ENCODE data around the gene ZNF689. TPM values are rescaled to one million over a fixed set of nuclear protein-coding genes. Genes with fewer than 3 reads are reported as not detected.

The ZNF689 gene
- total and polyA plus RNA-seq, 2 of the 4 experiments (the other 2 are of a cell fraction), result 2.7 to 2.9 TPM

- BruUV-seq (replicated peaks), result no TSS peak
- H3K79me1 ChIP-seq (ENCODE audit: low read depth in 1 of 2, low read length in 2 of 2), result peaks cover 16 to 43% of the 10 kb centered on the region in 2 experiments; a peak in 2 of 4 replicates
- DNase-seq (no peak), ATAC-seq (ENCODE audit: low read depth) (no peak)
- dilution Hi-C loops (cut with HindIII; ENCODE audit: low sequenced_read_pairs, unreplicated experiment) (no loop called here), intact Hi-C loops (cut with micrococcal nuclease) (no loop called here), in situ Hi-C loops (cut with MboI; ENCODE audit: low sequenced_read_pairs) (no loop called here)
- TF ChIP-seq MXI1 (IDR thresholded peaks at IDR 0.05; ENCODE audit: borderline replicate concordance, low read depth, low read length) (no peak), SMC3 (IDR thresholded peaks at IDR 0.05; ENCODE audit: low read depth, low read length) (no peak), CEBPB (IDR thresholded peaks at IDR 0.05; ENCODE audit: low read depth, low read length) (no peak), POLR2A (IDR thresholded peaks at IDR 0.05; ENCODE audit: low read depth, low read length) (no peak), RFX5 (IDR thresholded peaks at IDR 0.05; ENCODE audit: low read depth, low read length) (no peak), MAFK (IDR thresholded peaks at IDR 0.05; ENCODE audit: low read depth, low read length) (no peak), CHD1 (IDR thresholded peaks at IDR 0.05; ENCODE audit: low read depth, low read length) (no peak), FOS (IDR thresholded peaks at IDR 0.05; ENCODE audit: low read depth, low read length) (no peak), BHLHE40 (IDR thresholded peaks at IDR 0.05; ENCODE audit: low read depth, low read length) (no peak), RCOR1 (IDR thresholded peaks at IDR 0.05; ENCODE audit: insufficient replicate concordance, low read length) (no peak), NFE2L2 (IDR thresholded peaks at IDR 0.05; ENCODE audit: low read depth, low read length) (no peak), RAD21 (IDR thresholded peaks at IDR 0.05; ENCODE audit: low read length) (no peak), ELK1 (IDR thresholded peaks at IDR 0.05; ENCODE audit: borderline replicate concordance, low read depth, low read length) (no peak), MAZ (IDR thresholded peaks at IDR 0.05; ENCODE audit: borderline replicate concordance, low read depth, low read length) (no peak), USF2 (IDR thresholded peaks at IDR 0.05; ENCODE audit: low read depth, low read length) (no peak)
- TF ChIP-seq, protein P1, sequence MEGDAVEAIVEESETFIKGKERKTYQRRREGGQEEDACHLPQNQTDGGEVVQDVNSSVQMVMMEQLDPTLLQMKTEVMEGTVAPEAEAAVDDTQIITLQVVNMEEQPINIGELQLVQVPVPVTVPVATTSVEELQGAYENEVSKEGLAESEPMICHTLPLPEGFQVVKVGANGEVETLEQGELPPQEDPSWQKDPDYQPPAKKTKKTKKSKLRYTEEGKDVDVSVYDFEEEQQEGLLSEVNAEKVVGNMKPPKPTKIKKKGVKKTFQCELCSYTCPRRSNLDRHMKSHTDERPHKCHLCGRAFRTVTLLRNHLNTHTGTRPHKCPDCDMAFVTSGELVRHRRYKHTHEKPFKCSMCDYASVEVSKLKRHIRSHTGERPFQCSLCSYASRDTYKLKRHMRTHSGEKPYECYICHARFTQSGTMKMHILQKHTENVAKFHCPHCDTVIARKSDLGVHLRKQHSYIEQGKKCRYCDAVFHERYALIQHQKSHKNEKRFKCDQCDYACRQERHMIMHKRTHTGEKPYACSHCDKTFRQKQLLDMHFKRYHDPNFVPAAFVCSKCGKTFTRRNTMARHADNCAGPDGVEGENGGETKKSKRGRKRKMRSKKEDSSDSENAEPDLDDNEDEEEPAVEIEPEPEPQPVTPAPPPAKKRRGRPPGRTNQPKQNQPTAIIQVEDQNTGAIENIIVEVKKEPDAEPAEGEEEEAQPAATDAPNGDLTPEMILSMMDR (conservative IDR thresholded peaks at IDR 0.05; ENCODE audit: low read depth, low read length), result no peak
- no peak overlapping the region for H3K4ac ChIP-seq (ENCODE audit: low read depth, low read length)
- no peak overlapping the region for H4K8ac ChIP-seq (ENCODE audit: low read depth in 2 of 2, low read length in 2 of 2)
- H3K9me3 ChIP-seq (ENCODE audit: control insufficient read depth, insufficient read depth, low read length), result no peaks in the 10 kb centered on the region
- no peaks in the 10 kb centered on the region for H3K27me3 ChIP-seq (ENCODE audit: control insufficient read depth, insufficient read depth, low read length)
- H2AK9ac ChIP-seq (replicated peaks; ENCODE audit: low read depth, low read length, poor library complexity), result no peak overlapping the region
- no peak overlapping the region for H3K4me2 ChIP-seq (ENCODE audit: low read depth, low read length)
- H4K5ac ChIP-seq (ENCODE audit: low read depth, low read length), result no peak overlapping the region
- ChIA-PET POLR2A (ENCODE audit: unreplicated experiment) (no interaction called here), CTCF (no interaction called here)
- no peaks in the 10 kb centered on the region for H3K4me1 ChIP-seq (ENCODE audit: control insufficient read depth, insufficient read depth, low read length)
- no peak overlapping the region for H2BK15ac ChIP-seq (ENCODE audit: low read depth, low read length)
- no peak overlapping the region for H2AFZ ChIP-seq (replicated peaks; ENCODE audit: low read length, poor library complexity)
- H3K9me1 ChIP-seq (ENCODE audit: insufficient read depth, low read length), result peaks cover 4% of the 10 kb centered on the region; the same call in 1 of the 2 replicates
- H4K20me1 ChIP-seq (ENCODE audit: insufficient read depth, low read length), result no peaks in the 10 kb centered on the region; the same call in 1 of the 2 replicates
- H3K27ac ChIP-seq (ENCODE audit: insufficient read depth, low read length), result no peak overlapping the region
- no peak overlapping the region for H3K56ac ChIP-seq (ENCODE audit: extremely low read depth, insufficient read depth, low read length)
- 95% methylated on average over 12 of the region's 18 CpGs; no CpG with 5 or more reads in 1 of the 2 experiments for WGBS, 2 experiments (ENCODE audit: extremely low coverage in 2 of 2, insufficient read length in 1 of 2)
- no peak overlapping the region for H3K18ac ChIP-seq (ENCODE audit: low read depth, low read length)
- no peak overlapping the region for H3K9ac ChIP-seq (ENCODE audit: low read depth, low read length)
- no peak overlapping the region for H3K14ac ChIP-seq (replicated peaks; ENCODE audit: low read depth, low read length)
- peaks cover 23% of the 10 kb centered on the region for H3K36me3 ChIP-seq (ENCODE audit: control insufficient read depth, insufficient read depth, low read length)
- no peak overlapping the region for H2AK5ac ChIP-seq (ENCODE audit: low read depth, low read length)
- H3K4me3 ChIP-seq (ENCODE audit: insufficient read depth, low read depth, low read length), result no peak overlapping the region
- no peak overlapping the region for H2BK20ac ChIP-seq (ENCODE audit: low read depth, low read length)
- no peak overlapping the region for H2BK120ac ChIP-seq (ENCODE audit: low read depth, low read length)
- H3K23ac ChIP-seq (ENCODE audit: low read depth, low read length), result no peak overlapping the region
- no peak overlapping the region for H2BK5ac ChIP-seq (ENCODE audit: low read depth, low read length, poor library complexity, severe bottlenecking)
- H4K91ac ChIP-seq (ENCODE audit: insufficient read depth, low read depth, low read length), result no peak overlapping the region
Measured at GRCh38 chr16:30554557-30555314, 55.5 kb downstream of the ZNF689 start.

All from IMR-90 (cell line).